22Rv1 (cell line): ENCODE data around the gene NRG3.

Source experiments
- CTCF ChIP-seq: fragments of 450-650 bp; IDR thresholded peaks from 2 replicates; pipeline ENCODE4 v1.5.1; 2017; ENCODE audit warnings: mild to moderate bottlenecking
- ZFX ChIP-seq: fragments of 450-650 bp; IDR thresholded peaks from 2 replicates; pipeline ENCODE4 v1.6.1; 2017; ENCODE audit warnings: antibody characterized with exemption, borderline replicate concordance

GRCh38 chr10:82778908-82779307, 903.9 kb downstream of the NRG3 start:
- TF ChIP-seq CTCF (no peak), ZFX (no peak)
